ENCODE data around the gene PRODH2.

The PRODH2 gene, protein sequence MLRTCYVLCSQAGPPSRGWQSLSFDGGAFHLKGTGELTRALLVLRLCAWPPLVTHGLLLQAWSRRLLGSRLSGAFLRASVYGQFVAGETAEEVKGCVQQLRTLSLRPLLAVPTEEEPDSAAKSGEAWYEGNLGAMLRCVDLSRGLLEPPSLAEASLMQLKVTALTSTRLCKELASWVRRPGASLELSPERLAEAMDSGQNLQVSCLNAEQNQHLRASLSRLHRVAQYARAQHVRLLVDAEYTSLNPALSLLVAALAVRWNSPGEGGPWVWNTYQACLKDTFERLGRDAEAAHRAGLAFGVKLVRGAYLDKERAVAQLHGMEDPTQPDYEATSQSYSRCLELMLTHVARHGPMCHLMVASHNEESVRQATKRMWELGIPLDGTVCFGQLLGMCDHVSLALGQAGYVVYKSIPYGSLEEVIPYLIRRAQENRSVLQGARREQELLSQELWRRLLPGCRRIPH
- 0 reads per million in 3 donors for total RNA-seq

DNA sequence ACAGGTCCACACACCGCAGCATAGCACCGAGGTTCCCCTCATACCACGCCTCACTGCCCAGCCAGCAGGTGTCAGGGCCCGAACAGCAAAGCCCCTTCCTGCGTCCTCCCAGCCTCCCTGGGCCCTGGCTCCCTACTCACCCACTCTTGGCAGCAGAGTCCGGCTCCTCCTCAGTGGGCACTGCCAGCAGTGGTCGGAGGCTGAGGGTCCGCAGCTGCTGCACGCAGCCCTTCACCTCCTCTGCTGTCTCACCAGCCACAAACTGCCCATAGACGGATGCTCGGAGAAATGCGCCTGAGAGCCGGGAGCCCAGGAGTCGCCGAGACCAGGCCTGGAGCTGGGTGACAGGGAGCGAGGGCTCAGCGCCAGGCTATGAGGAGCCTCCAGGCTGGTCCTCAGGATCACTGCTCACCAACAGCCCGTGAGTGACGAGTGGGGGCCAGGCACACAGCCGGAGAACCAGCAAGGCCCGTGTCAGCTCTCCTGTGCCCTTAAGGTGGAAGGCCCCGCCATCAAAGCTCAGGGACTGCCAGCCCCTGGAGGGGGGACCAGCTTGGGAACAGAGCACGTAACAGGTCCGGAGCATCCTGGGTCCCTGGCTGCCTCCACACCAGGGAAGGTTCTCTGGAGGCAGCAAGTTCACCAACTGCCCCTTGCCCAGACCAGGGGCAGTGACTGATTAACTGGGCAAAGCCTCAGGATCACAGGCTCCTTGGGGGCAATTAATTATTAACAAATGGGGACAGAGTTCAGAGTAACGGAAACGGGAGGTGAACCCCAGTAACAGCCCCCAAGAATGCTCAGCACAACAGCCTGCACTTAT is at the start of gene PRODH2:
Gene PRODH2, minus strand, starts transcription at position 626 of the 823 bp plus-strand sequence. Its CDS starts 40 bp downstream, at position 586.
- Histone ChIP-seq H3K4me3 (ENCODE audit: insufficient read depth, low read depth, low read length, poor library complexity, severe bottlenecking) (no peak within 1 kb of the TSS), H3K27me3 (replicated peaks; ENCODE audit: control insufficient read depth, insufficient read depth, low read length, poor library complexity, severe bottlenecking) (no peaks in the 10 kb centered on the region), H3K27ac (ENCODE audit: insufficient read depth, low read length, poor library complexity, severe bottlenecking) (no peak within 1 kb of the TSS)

DNA sequence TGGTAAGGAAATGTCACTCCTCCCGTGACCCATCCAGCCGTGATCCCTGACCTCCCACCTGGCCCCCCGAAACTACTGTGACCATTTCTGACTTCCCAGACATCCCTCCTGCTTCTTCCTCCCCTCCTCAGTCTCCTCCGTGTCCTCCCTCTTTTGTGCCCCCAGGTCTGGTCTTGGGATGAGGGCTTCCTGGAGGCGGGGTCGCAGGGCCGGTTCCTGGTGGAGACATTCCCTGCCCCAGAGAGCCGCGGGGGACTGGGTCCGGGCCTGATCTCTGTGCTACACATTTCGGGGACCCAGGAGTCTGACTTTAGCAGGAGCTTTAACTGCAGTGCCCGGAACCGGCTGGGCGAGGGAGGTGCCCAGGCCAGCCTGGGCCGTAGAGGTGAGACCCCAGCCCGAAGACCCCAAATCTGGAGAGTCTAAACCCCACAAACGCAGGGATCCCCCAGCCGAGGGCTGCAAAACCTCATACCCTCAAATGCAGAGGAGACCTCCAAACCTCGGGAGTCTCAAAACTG is 49.1 kb upstream of the PRODH2 start:
- peaks cover 17% of the 10 kb centered on the region for H3K27me3 ChIP-seq (replicated peaks; ENCODE audit: control insufficient read depth, insufficient read depth, low read length, poor library complexity, severe bottlenecking)
- DNase-seq = no peak

More for the DNA sequence above, at the start of gene PRODH2:
- Histone ChIP-seq H3K36me3 (ENCODE audit: control insufficient read depth, insufficient read depth, low read length) (no peaks in the 10 kb centered on the region), H3K9me3 (ENCODE audit: control insufficient read depth, low read length) (no peaks in the 10 kb centered on the region), H3K4me1 (ENCODE audit: control insufficient read depth, insufficient read depth, low read length, poor library complexity, severe bottlenecking) (no peaks in the 10 kb centered on the region)
- no peak for DNase-seq

DNA sequence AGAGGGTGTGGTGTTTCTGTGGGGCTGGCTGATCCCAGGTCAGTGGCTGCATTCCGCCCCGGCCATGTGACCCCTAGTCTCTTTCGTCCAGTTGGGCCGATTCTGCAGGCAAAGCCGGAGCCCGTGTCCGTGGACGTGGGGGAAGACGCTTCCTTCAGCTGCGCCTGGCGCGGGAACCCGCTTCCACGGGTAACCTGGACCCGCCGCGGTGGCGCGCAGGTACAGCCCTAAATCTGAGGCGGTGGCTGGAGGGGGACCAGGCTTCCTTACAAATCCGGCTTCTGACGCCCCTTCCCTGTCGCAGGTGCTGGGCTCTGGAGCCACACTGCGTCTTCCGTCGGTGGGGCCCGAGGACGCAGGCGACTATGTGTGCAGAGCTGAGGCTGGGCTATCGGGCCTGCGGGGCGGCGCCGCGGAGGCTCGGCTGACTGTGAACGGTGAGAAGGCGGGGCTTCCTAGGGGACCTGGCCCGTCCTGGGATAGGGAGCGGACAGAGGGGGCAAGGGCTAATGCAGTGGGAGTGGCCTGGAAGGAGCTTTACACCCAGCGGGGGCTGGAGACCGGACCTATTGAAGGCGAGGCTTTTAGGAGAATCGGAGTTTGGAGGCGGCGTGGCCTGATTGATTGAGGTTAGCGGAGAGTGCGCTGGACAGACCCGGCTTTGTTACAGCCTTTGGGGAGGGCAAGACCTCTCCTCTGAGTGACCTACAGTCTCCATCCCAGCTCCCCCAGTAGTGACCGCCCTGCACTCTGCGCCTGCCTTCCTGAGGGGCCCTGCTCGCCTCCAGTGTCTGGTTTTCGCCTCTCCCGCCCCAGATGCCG is 48.4 kb upstream of the PRODH2 start:
- Histone ChIP-seq H3K27ac (ENCODE audit: insufficient read depth, low read length, poor library complexity, severe bottlenecking) (no peak overlapping the region), H3K9me3 (ENCODE audit: control insufficient read depth, low read length) (no peaks in the 10 kb centered on the region), H3K27me3 (replicated peaks; ENCODE audit: control insufficient read depth, insufficient read depth, low read length, poor library complexity, severe bottlenecking) (peaks cover 23% of the 10 kb centered on the region), H3K4me1 (ENCODE audit: control insufficient read depth, insufficient read depth, low read length, poor library complexity, severe bottlenecking) (peaks cover 8% of the 10 kb centered on the region), H3K4me3 (ENCODE audit: insufficient read depth, low read depth, low read length, poor library complexity, severe bottlenecking) (no peak overlapping the region), H3K36me3 (ENCODE audit: control insufficient read depth, insufficient read depth, low read length) (no peaks in the 10 kb centered on the region)
- no peak for DNase-seq

More for the DNA sequence above, 49.1 kb upstream of the PRODH2 start:
- Histone ChIP-seq H3K9me3 (ENCODE audit: control insufficient read depth, low read length) (no peaks in the 10 kb centered on the region), H3K4me1 (ENCODE audit: control insufficient read depth, insufficient read depth, low read length, poor library complexity, severe bottlenecking) (peaks cover 1% of the 10 kb centered on the region), H3K27ac (ENCODE audit: insufficient read depth, low read length, poor library complexity, severe bottlenecking) (no peak overlapping the region), H3K36me3 (ENCODE audit: control insufficient read depth, insufficient read depth, low read length) (no peaks in the 10 kb centered on the region), H3K4me3 (ENCODE audit: insufficient read depth, low read depth, low read length, poor library complexity, severe bottlenecking) (no peak overlapping the region)

DNA sequence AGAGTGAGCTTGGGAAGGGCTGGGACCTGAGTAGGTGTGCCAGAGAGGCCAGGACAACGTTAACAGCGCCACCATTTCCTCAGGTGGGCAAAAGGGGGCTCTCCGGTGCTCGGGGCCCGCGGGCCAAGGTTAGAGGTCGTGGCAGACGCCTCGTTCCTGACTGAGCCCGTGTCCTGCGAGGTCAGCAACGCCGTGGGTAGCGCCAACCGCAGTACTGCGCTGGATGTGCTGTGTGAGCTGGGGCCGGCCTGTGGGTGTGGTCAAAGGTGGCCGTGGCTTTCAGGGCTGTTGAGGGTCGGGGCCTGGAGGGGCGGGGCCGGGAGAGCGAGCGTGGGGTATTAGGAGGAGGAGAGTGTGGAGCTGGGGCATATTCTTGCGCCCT is 47.8 kb upstream of the PRODH2 start:
- peaks cover 10% of the 10 kb centered on the region for H3K4me1 ChIP-seq (ENCODE audit: control insufficient read depth, insufficient read depth, low read length, poor library complexity, severe bottlenecking)
- no peaks in the 10 kb centered on the region for H3K9me3 ChIP-seq (ENCODE audit: control insufficient read depth, low read length)
- no peak overlapping the region for H3K4me3 ChIP-seq (ENCODE audit: insufficient read depth, low read depth, low read length, poor library complexity, severe bottlenecking)
- no peak overlapping the region for H3K27ac ChIP-seq (ENCODE audit: insufficient read depth, low read length, poor library complexity, severe bottlenecking)
- no peaks in the 10 kb centered on the region for H3K36me3 ChIP-seq (ENCODE audit: control insufficient read depth, insufficient read depth, low read length)
- H3K27me3 ChIP-seq (replicated peaks; ENCODE audit: control insufficient read depth, insufficient read depth, low read length, poor library complexity, severe bottlenecking) = peaks cover 28% of the 10 kb centered on the region
- no peak for DNase-seq

DNA sequence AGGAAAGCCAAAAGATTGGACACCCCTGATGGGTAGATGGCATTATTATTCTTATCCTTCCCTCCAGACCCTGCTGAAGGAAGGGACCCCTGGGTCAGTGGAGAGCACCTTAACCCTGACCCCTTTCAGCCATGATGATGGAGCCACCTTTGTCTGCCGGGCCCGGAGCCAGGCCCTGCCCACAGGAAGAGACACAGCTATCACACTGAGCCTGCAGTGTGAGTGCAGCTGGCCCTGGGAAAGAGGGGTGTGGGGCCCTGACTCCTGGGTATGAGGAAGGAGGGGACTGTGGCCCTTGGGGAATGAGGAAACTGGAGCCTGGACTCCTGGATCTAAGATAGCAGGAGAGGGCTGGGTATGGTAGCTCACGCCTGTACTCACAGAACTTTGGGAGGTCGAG is 46.8 kb upstream of the PRODH2 start:
- H3K4me3 ChIP-seq (ENCODE audit: insufficient read depth, low read depth, low read length, poor library complexity, severe bottlenecking) = no peak overlapping the region
- peaks cover 10% of the 10 kb centered on the region for H3K4me1 ChIP-seq (ENCODE audit: control insufficient read depth, insufficient read depth, low read length, poor library complexity, severe bottlenecking)
- no peaks in the 10 kb centered on the region for H3K36me3 ChIP-seq (ENCODE audit: control insufficient read depth, insufficient read depth, low read length)
- no peaks in the 10 kb centered on the region for H3K9me3 ChIP-seq (ENCODE audit: control insufficient read depth, low read length)
- peaks cover 35% of the 10 kb centered on the region for H3K27me3 ChIP-seq (replicated peaks; ENCODE audit: control insufficient read depth, insufficient read depth, low read length, poor library complexity, severe bottlenecking)
- DNase-seq = no peak
- no peak overlapping the region for H3K27ac ChIP-seq (ENCODE audit: insufficient read depth, low read length, poor library complexity, severe bottlenecking)

DNA sequence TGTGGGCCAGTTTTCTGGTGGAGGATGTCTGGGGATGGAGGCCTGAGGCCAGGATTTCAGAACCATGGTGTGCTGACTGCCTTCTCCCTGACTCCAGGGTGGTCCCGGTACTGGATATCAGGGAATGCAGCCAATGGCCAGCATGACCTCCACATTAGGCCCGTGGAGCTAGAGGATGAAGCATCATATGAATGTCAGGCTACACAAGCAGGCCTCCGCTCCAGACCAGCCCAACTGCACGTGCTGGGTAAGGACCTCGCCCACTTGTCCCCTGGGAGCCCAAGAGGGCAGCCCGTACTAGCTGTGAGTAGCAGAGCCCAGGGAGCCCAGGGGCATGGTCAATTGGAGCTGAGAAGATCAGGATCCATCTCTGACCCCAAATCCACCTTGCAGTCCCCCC is 45.7 kb upstream of the PRODH2 start:
- Histone ChIP-seq H3K36me3 (ENCODE audit: control insufficient read depth, insufficient read depth, low read length) (no peaks in the 10 kb centered on the region), H3K27me3 (replicated peaks; ENCODE audit: control insufficient read depth, insufficient read depth, low read length, poor library complexity, severe bottlenecking) (peaks cover 37% of the 10 kb centered on the region), H3K4me1 (ENCODE audit: control insufficient read depth, insufficient read depth, low read length, poor library complexity, severe bottlenecking) (peaks cover 10% of the 10 kb centered on the region), H3K4me3 (ENCODE audit: insufficient read depth, low read depth, low read length, poor library complexity, severe bottlenecking) (no peak overlapping the region), H3K27ac (ENCODE audit: insufficient read depth, low read length, poor library complexity, severe bottlenecking) (no peak overlapping the region), H3K9me3 (ENCODE audit: control insufficient read depth, low read length) (no peaks in the 10 kb centered on the region)
- no peak for DNase-seq

DNA sequence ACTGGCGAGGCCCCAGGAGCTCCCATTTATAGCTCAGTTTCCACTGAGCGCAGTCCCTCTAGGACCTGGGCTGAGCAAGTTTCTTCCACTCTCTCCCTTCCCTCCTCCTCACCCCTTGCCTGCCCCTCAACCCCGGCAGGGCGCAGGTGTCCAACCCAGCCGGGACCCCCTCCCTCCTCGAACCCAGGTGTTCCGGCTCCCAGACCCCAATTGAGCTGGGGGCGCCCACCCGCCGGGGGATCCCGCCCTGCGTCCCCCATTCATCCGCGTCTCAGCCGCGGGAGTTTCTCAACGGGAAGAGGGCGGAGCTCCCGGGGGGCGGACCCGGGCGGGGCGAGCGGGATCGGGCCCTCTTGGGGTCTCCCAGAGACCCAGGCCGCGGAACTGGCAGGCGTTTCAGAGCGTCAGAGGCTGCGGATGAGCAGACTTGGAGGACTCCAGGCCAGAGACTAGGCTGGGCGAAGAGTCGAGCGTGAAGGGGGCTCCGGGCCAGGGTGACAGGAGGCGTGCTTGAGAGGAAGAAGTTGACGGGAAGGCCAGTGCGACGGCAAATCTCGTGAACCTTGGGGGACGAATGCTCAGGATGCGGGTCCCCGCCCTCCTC is 44.0 kb upstream of the PRODH2 start, which contains the start of gene KIRREL2:
Gene KIRREL2, plus strand, starts transcription at position 366 of the 604 bp plus-strand sequence. Its CDS starts 209 bp downstream, at position 575.
- no peak within 1 kb of the TSS for H3K27ac ChIP-seq (ENCODE audit: insufficient read depth, low read length, poor library complexity, severe bottlenecking)
- H3K27me3 ChIP-seq (replicated peaks; ENCODE audit: control insufficient read depth, insufficient read depth, low read length, poor library complexity, severe bottlenecking) = peaks cover 38% of the 10 kb centered on the region
- DNase-seq = no peak

DNA sequence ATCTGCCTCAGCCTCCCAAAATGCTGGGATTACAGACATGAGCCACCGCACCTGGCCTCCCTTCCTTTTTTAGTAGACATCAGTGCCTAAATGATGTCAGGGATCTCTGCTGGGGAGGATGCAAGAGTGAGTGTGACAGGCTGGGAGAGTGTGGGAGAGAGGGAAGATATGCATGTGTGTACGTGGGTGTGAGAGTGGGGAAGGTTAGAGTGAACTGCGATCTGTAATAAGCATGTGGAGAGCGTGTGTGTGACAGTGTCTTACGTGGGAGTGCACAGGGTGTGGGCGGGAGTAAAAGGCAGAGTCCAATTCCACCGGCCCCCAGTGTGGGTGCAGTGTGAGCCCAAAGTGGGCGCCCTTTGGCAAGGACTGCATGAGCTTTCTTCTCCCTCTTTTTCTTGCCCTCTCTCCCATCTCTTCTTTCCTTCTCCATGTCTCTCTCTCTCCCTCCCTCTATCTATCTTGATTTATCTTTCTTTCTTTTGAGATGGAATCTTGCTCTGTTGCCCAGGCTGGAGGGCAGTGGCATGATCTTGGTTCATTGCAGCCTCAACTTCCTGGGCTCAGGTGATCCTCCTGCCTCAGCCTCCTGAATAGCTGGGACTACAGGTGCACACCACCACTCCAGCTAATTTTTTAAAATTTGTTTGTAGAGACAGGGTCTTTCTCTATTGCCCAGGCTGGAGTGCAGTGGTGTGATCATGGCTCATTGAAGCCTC is 40.6 kb upstream of the PRODH2 start:
- Histone ChIP-seq H3K9me3 (ENCODE audit: control insufficient read depth, low read length) (no peaks in the 10 kb centered on the region), H3K27me3 (replicated peaks; ENCODE audit: control insufficient read depth, insufficient read depth, low read length, poor library complexity, severe bottlenecking) (peaks cover 33% of the 10 kb centered on the region), H3K36me3 (ENCODE audit: control insufficient read depth, insufficient read depth, low read length) (no peaks in the 10 kb centered on the region), H3K4me1 (ENCODE audit: control insufficient read depth, insufficient read depth, low read length, poor library complexity, severe bottlenecking) (peaks cover 10% of the 10 kb centered on the region), H3K4me3 (ENCODE audit: insufficient read depth, low read depth, low read length, poor library complexity, severe bottlenecking) (no peak overlapping the region), H3K27ac (ENCODE audit: insufficient read depth, low read length, poor library complexity, severe bottlenecking) (no peak overlapping the region)
- no peak for DNase-seq

More for the DNA sequence above, 44.0 kb upstream of the PRODH2 start, which contains the start of gene KIRREL2:
- peaks cover 10% of the 10 kb centered on the region for H3K4me1 ChIP-seq (ENCODE audit: control insufficient read depth, insufficient read depth, low read length, poor library complexity, severe bottlenecking)
- no peaks in the 10 kb centered on the region for H3K36me3 ChIP-seq (ENCODE audit: control insufficient read depth, insufficient read depth, low read length)
- peak within 1 kb of the TSS; percentile 44 for H3K4me3 ChIP-seq (ENCODE audit: insufficient read depth, low read depth, low read length, poor library complexity, severe bottlenecking)
- H3K9me3 ChIP-seq (ENCODE audit: control insufficient read depth, low read length) = no peaks in the 10 kb centered on the region
